CD4-positive, alpha-beta T cell treated with Interleukin-6 at 100 ng/mL for 8 hours (primary cell): ENCODE results near the gene CDK9.
"Not testable (repeated sequence)": the region's sequence is repeated elsewhere in the genome, so short reads cannot be mapped to it uniquely, and the experiment has no call there.

Experiments
- DNase-seq: peaks from one replicate; pipeline ENCODE4 v3.0.0-alpha.2; 2020; ENCODE audit warnings: mixed read lengths, low spot score

CDK9 gene

DNA sequence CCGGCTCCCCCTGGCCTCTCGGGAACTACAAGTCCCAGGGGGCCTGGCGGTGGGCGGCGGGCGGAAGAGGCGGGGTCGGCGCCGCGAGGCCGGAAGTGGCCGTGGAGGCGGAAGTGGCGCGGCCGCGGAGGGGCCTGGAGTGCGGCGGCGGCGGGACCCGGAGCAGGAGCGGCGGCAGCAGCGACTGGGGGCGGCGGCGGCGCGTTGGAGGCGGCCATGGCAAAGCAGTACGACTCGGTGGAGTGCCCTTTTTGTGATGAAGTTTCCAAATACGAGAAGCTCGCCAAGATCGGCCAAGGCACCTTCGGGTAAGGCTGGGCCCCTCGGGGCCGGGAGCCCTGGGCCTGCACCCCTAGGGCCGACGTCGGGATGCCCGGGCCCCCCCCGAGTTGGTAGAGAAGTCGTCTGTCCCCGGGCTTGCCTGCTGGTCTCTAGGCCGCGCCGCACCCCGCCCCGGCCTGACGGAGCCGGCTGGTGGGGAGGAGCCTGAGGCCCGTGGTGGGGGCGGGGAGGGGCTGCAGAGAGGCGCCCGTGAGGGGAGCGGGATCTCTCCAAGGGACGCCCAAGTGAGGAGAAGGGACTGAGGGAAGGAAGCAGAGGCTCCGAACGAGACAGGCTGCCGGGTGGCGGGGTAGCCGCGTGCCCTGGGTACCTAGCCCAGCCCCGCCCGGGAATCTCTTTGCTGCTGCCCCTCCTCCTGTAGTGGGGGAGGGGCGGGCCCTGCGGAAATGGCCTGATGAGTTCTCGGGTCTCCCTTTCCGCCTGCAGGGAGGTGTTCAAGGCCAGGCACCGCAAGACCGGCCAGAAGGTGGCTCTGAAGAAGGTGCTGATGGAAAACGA lies at the start of gene CDK9:
Gene CDK9 (plus strand): TSS at position 102 of the 840 bp plus-strand sequence. CDS start 115 bp downstream, at position 217.
- peak; percentile 90 for DNase-seq

DNA sequence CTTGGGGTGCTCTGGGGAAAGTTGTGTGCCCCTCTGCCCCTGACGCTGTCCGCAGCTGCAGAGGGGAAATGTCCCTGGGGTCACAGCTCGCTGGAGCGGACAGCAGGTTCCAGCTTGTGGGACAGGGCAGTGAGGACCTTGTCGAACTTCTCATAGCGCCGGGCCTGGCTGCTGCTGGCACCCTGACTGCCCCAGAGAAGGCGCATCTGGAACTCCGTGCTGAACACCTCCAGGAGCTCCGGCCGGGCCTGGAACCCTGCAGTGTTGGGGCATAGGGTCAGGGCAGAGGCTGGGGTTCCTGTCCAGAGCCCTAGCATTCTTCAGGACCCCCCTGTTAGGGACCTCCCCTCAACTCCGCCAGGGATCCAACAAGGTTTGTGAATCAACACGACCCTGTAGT lies 47.2 kb upstream of the CDK9 start:
- DNase-seq: no peak

DNA sequence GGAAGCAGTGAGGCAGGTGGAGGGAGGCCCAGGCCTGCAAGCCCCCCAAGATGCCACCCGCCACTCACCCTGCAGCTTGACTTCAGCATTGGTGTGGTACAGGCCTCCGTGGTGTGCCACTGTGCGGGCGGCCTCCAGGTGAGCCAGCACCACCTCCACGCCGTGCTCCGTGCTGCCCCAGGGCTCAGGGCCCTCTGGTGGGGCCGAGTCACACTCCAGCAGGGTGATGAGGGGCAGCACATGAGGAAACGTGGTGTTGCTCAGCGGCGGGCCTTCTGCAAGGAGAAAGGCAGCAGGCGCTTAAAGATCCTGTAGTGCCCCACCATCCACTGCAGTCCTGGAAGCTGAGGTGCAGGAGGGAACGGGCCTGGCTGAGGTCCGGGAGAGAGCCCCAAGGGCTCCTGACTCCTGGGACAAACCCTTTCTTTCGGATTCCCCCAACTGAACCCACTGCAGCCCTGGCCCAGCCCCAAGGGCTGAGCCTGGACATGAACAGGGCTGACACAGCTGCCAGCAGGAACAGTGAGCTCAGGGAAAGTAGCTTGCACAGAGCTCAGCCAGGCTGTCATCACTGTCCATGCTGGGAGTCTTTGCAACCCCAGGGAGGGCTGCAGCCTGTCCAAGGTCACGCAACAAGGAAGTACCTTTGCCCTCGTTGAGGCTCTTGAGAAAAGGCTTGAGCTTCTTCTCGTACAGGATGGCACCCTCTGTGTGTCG lies 46.1 kb upstream of the CDK9 start:
- no peak for DNase-seq

DNA sequence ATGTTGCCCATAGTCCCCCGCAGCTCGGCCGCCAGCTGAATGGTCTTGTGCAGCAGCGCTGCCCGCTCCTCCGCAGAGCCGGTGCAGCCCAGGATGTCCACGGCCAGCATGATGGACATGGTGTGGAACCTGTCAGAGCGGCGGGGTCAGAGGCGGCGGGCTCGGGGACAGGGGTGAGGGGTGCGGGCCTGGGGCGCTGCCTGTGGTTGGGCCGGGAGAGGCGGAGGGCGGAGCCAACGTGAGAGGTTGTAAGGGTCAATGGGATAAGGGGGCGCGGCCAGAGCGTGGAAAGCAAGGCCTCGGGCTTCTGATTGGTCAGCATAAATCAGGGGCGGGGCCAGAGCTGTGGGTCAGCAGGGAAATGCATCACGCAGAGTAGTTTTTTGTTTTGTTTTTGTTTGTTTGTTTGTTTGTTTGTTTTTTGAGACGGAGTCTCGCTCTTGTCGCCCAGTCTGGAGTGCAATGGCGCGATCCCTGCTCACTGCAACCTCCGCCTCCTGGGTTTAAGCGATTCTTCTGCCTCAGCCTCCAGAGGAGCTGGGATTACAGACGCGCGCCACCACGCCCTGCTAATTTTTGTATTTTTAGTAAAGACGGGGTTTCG lies 43.9 kb upstream of the CDK9 start:
- no peak for DNase-seq

DNA sequence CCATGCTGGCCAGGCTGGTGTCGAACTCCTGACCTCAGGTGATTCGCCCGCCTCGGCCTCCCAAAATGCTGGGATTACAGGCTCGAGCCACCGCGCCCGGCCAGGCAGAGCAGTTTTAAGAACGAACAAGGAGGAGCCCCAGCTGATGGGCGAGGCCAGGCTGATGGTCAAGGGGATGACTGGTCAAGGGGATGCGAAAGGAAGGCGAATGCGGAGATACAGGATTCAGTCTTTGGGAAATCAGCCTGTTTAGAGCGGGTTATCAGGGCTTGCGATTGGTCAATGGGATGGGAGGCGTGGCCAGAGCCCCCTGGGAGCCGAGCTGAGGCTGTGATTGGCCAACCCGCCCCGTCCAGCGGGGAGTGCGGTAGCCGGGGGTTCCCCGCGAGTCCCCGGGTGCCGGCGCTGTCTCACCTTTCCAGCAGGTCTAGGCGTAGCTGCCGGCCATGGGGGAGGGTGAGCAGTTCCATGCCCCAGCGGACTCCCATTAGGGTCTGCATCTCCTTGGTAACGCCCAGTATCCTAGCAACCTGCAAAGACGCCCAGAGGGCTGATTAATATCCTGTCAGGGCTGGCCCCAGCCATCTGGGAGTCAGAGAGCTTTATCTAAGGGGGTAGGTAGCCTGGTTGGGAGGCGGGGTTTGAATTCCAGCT lies 43.3 kb upstream of the CDK9 start:
- DNase-seq: no peak

DNA sequence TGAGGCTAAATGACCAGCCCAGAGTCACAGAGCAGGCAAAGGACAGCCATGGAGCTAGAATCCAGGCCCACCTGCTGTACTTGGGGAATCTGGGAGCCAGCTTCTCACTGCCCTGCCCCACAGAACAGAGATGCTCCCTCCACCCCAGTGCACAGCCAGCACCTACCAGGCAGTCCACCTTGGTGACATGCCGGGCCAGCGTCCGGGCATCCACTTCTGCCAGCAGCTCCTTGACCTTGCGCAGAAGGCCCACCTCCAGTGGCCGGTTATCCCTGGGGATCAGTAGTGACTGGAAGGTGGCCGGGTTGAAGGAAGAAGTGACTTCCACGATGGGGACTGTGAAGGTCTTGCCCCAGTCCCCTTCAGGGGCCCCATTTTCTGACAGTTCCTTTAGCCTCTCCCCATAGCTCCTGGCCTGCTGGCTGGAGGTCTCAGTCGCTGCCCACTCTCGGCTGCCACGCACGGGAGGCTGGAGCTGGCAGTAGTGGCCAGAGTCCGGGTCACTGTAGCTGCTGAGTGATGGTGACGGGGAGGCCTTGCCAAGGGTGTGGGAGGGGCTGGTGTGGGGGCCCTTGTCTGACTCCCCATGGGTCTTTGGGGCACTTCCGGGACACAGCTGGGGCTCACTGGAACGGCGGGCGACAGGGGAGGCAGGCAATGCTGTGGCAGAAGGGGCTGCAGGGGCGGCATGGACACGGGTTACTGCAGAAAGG lies 41.3 kb upstream of the CDK9 start:
- no peak for DNase-seq

DNA sequence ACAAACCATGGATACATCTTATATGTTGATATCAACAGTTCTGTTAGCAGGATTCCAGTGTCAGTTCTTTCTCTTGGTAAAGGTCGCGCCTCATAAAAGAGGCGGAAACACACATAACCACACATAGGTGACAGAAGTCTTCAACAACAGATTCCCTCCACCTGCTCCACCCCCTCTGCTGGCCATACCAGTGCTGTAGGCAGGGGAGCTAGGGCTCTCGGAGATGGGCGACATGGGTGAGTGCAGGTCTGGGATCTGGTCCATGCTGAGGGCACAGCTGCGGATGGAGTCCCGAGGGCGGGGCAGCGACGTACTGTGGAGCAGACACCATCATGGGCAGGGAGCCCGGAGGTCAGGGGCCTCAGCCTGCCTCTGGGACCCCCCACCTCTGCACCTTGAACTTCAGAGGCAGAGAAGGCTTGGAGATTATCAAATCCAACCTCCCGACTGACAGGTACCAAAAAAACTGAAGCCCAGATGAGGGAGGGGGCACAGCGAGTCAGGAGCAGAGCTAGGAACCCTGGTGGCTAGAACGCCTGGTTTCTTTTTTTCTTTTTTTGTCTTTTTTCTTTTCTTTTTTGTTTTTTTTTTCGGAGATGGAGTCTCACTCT lies 38.8 kb upstream of the CDK9 start:
- DNase-seq: peak; percentile 20

DNA sequence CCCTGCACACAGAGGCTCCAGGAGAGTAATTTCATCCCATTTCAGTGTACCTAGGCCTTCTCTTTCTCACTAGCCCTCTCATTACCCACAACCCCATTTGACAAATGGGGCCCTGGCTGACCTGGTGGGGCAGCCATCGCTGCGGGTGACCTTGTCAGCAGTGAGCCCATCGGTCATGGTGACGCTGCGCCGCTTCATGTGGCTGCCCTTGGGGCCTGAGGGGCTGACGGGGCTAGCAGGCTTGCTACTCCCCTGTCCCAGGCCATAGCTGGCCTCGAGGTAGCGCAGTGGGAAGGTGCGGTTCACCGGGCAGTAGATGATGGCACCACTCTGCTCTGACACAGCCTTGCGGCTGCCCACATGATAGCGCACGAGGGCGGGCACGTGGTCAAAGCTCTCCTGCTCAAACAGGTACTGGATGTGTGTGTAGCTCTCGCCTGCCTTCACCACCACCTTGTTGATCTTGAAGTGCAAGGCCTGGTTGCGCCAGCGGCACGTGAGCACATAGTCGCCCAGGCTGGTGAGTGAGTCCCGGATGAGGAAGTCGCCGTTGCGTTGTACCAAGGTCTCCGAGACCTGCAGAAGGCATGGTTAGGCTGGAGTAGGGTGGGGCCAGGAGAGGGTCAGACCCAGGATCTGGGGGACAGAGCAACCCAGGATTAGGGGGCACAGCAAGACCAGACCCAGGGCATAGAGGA lies 36.6 kb upstream of the CDK9 start:
- DNase-seq: no peak

DNA sequence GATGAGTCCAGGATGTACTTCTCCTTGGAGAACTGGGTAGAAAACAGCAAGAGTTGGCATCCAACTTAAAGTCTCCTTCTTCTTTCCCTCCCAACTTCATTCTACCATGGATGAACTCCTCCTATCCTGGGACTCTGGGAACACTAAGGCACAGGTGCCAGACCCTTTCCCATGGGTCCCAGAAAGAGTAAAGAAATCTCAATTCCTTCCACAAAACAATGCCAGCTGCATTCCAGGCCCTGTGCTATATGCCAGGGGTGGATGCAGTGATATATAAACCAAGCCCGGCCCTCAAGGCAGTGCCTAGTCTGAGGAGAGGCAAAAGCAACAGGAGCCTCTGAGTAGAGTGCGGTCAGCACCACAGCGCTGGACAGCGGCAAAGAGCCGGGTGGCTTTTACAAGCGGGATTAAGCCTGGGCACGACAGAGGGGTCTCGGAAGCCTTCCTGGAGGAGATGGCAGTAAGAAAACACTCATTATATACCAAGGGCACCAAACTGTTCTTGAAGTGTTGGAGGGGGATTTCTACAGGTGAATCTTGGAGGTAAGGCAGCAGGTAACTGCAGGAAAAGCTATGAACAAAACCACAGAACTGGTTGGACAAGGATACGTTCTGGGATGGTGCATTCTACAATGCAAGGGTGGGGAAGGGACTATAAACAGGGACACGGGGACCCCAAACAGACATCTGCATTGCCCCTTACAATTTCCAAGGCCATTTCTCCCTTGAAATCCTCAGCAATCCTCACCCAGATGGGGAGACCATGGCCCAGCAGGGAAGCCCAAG lies 34.4 kb upstream of the CDK9 start:
- DNase-seq: no peak

DNA sequence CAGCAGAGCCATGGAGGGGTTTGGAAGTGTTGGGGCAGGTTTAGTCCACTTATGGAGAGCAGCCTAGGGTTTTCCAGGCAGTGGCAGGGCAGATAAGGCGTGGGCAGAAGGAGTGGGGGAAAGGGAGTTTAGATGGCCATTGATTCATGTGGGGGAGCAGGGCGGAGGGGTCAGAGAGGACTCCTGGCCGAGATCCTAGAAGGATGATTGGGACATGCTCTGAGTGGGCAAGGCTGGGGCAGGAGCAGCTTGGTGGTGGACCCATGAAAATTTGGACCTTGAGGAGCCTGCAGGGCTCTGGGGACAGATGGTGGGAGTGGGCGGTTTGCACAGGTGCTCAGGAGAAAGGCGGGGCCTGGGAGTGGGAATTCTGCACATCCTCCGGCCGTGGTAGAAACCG lies 32.7 kb upstream of the CDK9 start:
- no peak for DNase-seq

DNA sequence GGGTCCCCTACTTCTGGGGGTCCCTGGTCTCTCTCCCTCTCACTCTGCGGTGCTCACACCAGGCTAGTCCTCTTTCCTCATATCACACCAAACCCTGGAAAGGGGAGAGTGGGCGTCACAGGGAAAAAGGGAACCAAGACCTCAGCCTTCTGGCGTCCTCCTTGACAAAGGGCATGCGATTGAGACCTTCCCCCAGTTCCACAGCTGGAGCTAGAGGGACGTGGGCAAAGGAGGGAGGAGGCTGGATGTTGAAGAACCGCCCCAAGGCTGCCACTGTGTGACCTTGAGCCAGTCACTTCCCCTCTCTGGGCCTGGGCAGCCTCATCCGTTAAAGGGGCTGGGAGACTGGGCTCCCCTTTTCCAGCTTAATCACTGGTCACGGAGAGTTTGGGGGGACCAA lies 32.2 kb upstream of the CDK9 start:
- DNase-seq: no peak

DNA sequence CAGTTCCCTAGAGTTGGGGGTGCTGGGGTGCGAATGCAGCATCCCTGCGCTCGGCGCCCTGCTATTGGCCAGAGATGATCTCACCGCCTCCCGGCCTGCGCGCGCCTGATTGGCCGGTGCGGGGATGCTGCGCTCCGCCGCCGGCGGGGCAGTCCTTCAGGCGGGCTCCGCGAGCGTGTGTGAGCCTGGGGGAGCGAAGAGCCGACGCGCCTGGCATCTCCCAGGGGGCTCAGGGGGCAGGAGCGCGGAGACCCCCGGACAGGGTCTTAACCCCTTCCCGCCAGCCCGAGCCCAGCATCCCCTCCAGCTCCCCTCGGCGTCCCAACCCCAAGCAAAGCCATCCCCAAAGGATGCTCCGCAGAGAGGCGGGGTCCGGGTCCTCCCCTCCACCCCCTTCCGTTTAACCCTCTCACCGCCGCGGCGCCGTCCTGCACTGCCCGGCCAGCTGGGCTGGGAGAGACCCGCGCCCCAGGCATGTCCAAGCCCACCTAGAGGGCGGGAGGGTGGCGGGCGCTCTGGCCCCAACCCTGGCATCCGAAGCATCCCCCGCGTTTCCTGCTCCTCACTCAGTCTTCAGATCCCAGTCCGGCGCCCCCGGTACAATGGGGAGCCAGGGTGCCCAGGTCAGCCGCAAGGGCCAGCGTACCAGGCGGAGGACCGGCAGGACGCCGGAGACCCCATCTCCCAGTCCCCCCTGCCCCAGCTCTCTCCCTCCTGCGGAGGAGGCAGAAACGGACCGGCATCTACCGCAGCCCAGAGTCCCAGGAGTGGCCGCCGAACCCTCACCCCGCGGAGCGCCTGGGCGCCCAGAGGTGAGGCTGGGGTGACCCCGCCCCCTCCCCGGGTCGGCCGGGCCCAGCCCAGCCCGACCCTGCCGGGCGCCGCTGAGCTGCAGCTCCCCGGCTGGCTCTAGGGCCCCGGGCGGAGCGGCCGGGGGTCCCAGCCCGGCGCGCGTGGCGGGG lies 31.5 kb upstream of the CDK9 start:
- no peak for DNase-seq

DNA sequence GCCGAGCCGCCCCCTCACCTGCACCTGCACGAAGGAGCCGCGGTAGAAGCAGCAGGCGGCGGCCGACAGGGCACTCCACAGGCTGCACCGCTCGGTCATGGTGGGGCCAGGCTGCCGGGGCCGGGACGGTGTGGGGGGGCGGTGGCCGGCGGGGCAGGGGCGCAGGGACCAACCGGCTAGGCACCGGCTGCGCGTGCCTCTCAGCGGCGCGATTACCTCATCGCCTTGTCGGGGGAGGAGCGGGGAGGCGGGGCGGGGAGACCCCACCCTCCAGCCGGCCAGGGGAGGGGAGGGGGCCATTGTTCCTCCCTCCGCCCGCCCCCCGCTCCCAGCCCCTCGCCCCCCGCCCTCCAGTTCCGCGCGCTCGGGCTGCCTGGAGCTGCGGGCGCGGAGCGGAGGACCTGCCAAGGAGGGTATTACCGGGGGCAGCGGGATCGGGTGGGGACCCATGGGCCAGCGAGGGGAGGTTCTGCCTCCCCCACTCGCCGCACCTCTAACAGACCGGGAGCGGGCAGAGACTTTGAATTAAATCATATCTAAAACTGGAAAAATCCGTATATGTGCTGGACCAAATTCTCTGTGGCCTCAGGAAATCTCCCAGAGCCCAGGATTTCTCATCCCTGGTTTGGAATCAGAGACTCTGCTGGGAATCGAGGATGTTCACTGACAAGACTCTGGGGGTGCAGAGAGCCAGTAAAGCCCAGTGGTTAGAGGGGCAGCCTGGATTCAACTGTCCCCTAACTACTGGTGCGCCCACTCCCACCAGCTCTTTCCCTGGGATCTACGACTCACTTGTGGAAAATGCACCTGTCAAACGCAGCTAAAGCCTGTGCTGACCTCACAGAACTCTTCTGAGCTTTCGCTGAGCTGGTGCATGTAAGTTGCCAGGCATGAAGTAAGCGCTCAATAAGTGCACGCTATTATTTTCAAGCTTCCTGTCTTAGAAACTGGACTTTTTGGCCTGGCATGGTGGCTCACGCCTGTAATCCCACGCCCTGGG lies 30.5 kb upstream of the CDK9 start:
- DNase-seq: no peak

DNA sequence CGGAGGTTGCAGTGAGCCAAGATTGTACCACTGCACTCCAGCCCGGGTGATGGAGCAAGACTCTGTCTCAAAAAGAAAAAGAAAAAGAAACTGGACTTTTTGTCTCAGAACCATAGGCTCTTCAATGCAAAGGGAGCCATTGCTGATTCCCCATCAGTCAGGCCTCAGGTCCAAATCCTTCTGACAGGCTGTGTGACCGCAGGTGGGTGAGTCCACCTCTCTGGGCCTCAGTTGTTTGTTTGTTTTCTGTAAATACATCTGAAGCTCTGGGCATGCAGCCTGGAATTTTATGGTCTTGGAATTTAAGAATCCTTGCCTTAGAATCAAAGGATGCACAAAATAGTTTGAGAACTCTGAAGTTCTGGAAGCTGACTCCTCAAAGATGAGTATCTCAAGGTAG lies 29.6 kb upstream of the CDK9 start:
- no peak for DNase-seq

DNA sequence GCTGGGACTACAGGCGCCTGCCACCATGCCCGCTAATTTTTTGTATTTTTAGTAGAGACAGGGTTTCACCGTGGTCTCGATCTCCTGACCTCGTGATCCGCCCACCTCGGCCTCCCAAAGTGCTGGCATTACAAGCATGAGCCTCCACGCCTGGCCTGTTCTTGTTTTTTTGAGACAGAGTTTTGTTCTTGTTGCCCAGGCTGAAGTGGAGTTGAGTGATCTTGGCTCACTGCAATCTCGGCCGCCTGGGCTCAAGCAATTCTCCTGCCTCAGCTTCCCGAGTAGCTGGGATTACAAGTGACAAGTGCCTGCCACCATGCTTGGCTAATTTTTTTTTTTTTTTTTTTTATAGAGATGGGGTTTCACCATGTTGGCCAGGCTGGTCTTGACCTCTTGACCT lies 29.1 kb upstream of the CDK9 start:
- DNase-seq: not testable (repeated sequence)

DNA sequence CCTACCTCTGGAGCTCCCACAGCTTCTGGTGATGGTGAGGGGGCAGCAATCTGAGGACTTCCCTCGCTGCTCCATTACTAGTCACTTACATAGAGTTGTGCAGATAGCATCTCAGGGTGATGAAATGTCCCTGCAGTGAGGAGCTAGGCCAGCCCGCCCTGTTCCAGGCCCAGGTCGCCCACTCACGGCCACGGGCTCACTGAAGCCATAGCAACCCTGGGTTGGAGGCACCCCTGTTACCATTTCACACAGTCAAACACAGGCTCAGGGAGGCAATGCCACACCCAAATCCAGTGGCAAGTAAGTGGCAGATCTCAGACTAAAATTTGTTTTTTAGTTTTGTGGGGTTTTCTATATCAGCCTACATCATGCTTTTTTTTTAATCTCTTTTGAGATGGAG lies 27.0 kb upstream of the CDK9 start:
- no peak for DNase-seq

DNA sequence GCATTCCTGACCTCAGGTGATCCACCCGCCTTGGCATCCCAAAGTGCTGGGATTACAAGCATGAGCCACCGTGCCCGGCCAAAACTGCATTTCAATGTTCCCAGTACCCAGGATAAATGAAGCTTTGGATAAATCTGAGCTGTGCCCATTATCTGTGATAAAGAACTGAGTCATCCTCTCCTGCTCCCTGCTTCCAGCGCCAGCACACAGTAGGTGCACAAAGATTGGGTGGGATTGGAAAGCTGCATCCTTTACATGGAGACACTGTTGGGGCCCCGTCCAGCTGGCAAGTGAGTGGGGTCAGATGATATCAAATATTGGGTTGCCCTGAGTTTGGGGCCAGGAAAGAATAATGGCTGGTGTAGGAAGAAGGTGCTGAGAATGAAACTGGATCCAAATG lies 24.8 kb upstream of the CDK9 start:
- DNase-seq: no peak
